ENCODE data around the gene ITPR2. TPM values are rescaled to one million over a fixed set of nuclear protein-coding genes. Genes with fewer than 3 reads are reported as not detected.

The ITPR2 gene
- total RNA-seq, 2 experiments from 2014 or later = 25.6 to 44.7 TPM

DNA sequence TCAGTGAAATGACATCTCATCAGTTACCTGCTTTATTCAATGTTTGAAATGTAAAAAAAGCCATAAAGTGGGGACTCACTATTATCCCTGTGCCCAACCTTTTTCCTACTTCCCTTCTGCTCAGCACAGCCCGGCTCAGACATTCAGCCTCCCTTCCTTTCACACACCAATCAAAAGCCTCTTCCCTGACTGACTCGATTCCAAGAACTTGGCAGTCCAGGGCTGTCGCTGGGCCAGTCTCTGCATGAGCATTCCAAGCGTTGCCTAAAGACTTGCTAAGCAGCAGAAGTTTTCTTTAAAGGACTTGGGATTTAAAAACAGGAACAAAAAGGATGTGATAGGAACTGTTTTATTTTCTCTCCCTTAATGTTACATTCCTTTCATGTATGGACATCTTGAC, 22.7 kb downstream of the ITPR2 start:
- no peaks in the 10 kb centered on the region for H3K36me3 ChIP-seq (ENCODE audit: insufficient read depth, low read length)
- no peaks in the 10 kb centered on the region for H3K9me2 ChIP-seq (ENCODE audit: insufficient read depth, low read length)
- ChIA-PET POLR2A (no interaction called here), CTCF (ENCODE audit: unreplicated experiment) (no interaction called here)
- DNase-seq (ENCODE audit: low spot score) = no peak
- intact Hi-C loops (cut with micrococcal nuclease; ENCODE audit: unreplicated experiment) = no loop called here
- H3K9me3 ChIP-seq (ENCODE audit: low read length) = no peaks in the 10 kb centered on the region
- no peak overlapping the region for H3K4me2 ChIP-seq (ENCODE audit: low read length)
- H3K27ac ChIP-seq (ENCODE audit: low read depth, low read length, poor library complexity, severe bottlenecking) = no peak overlapping the region
- TF ChIP-seq, protein P1, sequence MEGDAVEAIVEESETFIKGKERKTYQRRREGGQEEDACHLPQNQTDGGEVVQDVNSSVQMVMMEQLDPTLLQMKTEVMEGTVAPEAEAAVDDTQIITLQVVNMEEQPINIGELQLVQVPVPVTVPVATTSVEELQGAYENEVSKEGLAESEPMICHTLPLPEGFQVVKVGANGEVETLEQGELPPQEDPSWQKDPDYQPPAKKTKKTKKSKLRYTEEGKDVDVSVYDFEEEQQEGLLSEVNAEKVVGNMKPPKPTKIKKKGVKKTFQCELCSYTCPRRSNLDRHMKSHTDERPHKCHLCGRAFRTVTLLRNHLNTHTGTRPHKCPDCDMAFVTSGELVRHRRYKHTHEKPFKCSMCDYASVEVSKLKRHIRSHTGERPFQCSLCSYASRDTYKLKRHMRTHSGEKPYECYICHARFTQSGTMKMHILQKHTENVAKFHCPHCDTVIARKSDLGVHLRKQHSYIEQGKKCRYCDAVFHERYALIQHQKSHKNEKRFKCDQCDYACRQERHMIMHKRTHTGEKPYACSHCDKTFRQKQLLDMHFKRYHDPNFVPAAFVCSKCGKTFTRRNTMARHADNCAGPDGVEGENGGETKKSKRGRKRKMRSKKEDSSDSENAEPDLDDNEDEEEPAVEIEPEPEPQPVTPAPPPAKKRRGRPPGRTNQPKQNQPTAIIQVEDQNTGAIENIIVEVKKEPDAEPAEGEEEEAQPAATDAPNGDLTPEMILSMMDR (conservative IDR thresholded peaks at IDR 0.05; ENCODE audit: low read length) = no peak
- no peak for TF ChIP-seq EZH2phosphoT487 (IDR thresholded peaks at IDR 0.05; ENCODE audit: borderline replicate concordance, low read depth, low read length)
- H3K79me2 ChIP-seq (ENCODE audit: insufficient read depth, low read depth, low read length) = no peaks in the 10 kb centered on the region
- no peaks in the 10 kb centered on the region for H4K20me1 ChIP-seq (ENCODE audit: insufficient read depth, low read length)
- no peak overlapping the region for H3K4me3 ChIP-seq (ENCODE audit: low read depth, low read length, poor library complexity, severe bottlenecking)
- H3K4me1 ChIP-seq (ENCODE audit: insufficient read depth, low read length, poor library complexity, severe bottlenecking) = no peaks in the 10 kb centered on the region
- no peak overlapping the region for H2AFZ ChIP-seq (ENCODE audit: low read length)
- no TSS peak for BruUV-seq (replicated peaks)

DNA sequence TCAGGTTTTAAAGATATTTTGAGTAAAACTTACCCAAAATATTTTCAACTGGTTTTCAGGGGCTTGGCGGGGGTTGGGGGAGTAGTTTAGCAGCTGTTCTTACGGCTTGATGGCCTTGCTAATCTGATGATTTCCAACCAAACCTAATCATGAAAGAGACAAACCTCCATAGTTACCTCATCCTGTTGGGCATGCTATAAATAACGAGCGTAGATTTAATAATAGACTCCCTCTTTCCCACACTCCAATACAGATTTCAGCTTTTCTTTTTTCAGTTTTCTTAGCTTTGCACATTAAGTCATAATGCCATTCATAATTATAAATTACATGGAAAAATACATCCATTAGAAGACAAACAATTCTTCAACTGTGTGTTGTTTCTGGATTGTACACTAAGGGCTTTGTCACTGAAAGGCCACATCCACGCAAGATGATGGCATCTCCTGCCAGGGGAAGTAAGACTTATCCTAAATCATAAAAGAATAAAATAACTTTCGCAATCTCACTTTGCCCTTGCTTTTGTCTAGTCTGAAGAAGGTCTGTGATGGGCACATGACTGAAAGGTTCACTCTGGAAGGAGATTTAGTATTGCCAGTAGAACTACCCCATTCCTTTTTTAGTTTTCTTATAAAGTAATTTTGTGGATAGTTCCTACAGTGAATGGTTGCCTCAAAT, 23.2 kb downstream of the ITPR2 start:
- intact Hi-C loops (cut with micrococcal nuclease; ENCODE audit: unreplicated experiment) = no loop called here

More for the DNA sequence above, 23.2 kb downstream of the ITPR2 start:
- H3K4me2 ChIP-seq (ENCODE audit: low read length) = no peak overlapping the region
- no peaks in the 10 kb centered on the region for H3K9me3 ChIP-seq (ENCODE audit: low read length)
- H3K27ac ChIP-seq (ENCODE audit: low read depth, low read length, poor library complexity, severe bottlenecking) = no peak overlapping the region
- TF ChIP-seq, protein P1 (conservative IDR thresholded peaks at IDR 0.05; ENCODE audit: low read length) = no peak
- no peak for TF ChIP-seq EZH2phosphoT487 (IDR thresholded peaks at IDR 0.05; ENCODE audit: borderline replicate concordance, low read depth, low read length)
- no peaks in the 10 kb centered on the region for H4K20me1 ChIP-seq (ENCODE audit: insufficient read depth, low read length)
- no TSS peak for BruUV-seq (replicated peaks)
- H2AFZ ChIP-seq (ENCODE audit: low read length) = no peak overlapping the region
- no peaks in the 10 kb centered on the region for H3K36me3 ChIP-seq (ENCODE audit: insufficient read depth, low read length)
- no peak overlapping the region for H3K4me3 ChIP-seq (ENCODE audit: low read depth, low read length, poor library complexity, severe bottlenecking)
- ChIA-PET POLR2A (interaction anchor here (0.6 to 1.6 kb wide), 2 partner anchors 12 to 90 kb away, joined by 5 read pairs; no protein-coding TSS in a partner anchor), CTCF (ENCODE audit: unreplicated experiment) (no interaction called here)
- H3K4me1 ChIP-seq (ENCODE audit: insufficient read depth, low read length, poor library complexity, severe bottlenecking) = no peaks in the 10 kb centered on the region
- H3K79me2 ChIP-seq (ENCODE audit: insufficient read depth, low read depth, low read length) = no peaks in the 10 kb centered on the region
- DNase-seq (ENCODE audit: low spot score) = no peak
- no peaks in the 10 kb centered on the region for H3K9me2 ChIP-seq (ENCODE audit: insufficient read depth, low read length)
